Measurements from ENCODE around the gene CPM. TPM values are rescaled to one million over a fixed set of nuclear protein-coding genes. Genes with fewer than 3 reads are reported as not detected.

CPM gene
- 3.0 and 5.9 TPM in 2 replicates for total RNA-seq

GRCh38 chr12:68932961-68933893 is at the start of gene CPM:
Gene CPM (minus strand): TSS chr12:68933171. CDS start chr12:68932837, 334 bp downstream.

GRCh38 chr12:68807576-68808387 is 125.2 kb downstream of the CPM start, which contains the start of gene MDM2:
Gene MDM2 (plus strand): TSS chr12:68808177. CDS start chr12:68808478, 301 bp downstream.

Other genes with a start within 250 kb of the CPM start
- gene NUP107, start 246.2 kb downstream of the CPM start, total RNA-seq: 23.5 and 71.8 TPM in 2 replicates
- gene SLC35E3, start 187.0 kb downstream of the CPM start, total RNA-seq: 5.3 and 6.9 TPM in 2 replicates
- 286 and 302 TPM in 2 replicates for gene MDM2, start 125.0 kb downstream of the CPM start, total RNA-seq

Data from smooth muscle cell of the umbilical artery (primary cell).